HG03442 (cell line): ENCODE results near the gene GJA1.

Experiments used
- ATAC-seq: cut with Tn5 transposase; IDR thresholded peaks from one replicate; pipeline ENCODE4 v1.9.1; 2021; ENCODE audit warnings: mild to moderate bottlenecking, moderate library complexity; ENCODE audit not compliant: unreplicated experiment

The GJA1 gene

DNA sequence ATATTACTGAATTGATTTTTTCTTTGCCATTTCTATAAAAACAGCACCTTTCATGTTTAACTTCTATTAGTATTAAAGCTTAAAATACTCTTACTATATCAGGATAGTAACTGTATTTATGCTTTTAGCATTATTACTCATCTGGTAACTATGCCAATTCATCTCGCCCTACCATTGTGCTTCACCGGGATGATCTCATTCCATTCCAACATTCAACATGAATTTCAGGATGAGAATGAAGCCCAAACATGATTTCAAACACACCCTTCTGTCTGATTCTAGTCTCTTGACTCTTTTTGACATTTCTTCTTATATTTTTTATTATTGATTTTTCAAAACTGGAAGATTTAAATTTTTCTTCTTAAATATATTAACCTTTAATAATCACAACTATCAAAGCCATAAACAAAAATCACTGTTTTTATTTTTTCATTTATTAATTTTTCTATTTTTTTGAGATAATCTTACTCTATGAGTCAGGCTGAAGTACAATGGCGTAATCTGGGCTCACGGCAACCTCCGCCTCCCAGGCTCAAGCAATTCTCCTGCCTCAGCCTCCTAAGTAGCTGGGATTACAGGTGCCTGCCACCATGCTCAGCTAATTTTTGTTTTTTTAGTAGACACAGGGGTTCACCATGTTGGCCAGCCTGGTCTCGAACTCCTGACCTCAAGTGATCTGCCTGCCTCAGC is 46.7 kb downstream of the GJA1 start:
- no peak for ATAC-seq

DNA sequence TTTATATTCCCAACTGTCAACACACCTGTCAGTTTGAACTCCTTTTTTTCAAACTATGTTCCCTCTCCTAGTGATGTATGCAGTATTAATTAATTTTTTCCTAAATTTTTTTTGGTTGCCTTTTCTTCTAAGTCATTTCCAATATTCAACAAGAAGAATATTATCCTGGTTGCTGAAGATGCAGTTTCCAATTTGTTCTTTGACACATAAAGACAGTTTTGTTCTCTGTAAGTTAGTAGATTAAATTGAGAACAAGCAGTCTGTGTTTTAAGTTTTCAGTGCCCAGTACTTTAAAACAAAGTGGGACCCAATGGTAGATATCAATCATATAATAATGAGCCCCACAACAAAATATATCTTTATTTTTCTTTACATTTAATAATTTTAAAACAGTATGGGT is 47.3 kb downstream of the GJA1 start:
- no peak for ATAC-seq

DNA sequence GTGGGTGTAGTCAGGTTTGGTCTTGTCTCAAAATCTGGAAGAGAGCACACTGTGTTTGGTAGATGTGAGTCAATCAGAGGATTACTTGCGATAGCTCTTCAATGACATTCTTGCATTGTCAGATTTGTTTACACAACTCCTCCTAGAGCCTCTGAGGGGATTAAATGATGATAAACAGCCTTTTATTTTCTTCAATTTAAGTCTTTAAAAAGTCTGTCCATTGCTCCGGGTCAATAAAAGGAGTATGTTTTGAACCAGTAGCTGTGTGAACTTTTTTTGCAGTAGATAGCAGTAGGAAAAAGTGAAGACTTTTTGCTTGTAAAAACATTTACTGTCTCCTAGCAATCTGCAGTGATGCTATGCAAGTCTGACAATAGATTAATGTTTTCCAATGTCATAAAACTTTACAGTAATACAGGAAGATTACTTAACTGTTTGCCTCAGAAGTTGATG is 49.9 kb downstream of the GJA1 start:
- ATAC-seq = no peak

DNA sequence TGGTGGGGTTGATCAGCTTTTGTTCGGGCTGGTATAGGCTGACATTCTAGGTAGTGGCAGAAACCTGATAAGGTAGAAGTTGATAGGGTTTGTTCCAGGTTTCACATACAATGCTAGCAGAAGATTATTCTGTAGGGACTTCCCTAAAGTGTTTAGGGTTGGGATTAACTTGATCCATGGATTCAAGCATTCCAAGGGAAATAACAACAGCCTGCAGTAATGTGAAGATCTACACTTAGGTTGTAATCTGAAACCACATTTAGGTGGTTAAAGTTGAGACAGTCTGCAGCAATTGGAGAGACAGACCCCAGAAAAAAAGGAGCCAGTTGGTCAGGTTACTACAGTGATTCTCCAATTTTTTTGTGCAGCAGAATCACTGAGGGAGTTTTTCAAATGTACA is 56.1 kb downstream of the GJA1 start:
- no peak for ATAC-seq

GRCh38 chr6:121492536-121492935 is 57.1 kb downstream of the GJA1 start:
- no peak for ATAC-seq

DNA sequence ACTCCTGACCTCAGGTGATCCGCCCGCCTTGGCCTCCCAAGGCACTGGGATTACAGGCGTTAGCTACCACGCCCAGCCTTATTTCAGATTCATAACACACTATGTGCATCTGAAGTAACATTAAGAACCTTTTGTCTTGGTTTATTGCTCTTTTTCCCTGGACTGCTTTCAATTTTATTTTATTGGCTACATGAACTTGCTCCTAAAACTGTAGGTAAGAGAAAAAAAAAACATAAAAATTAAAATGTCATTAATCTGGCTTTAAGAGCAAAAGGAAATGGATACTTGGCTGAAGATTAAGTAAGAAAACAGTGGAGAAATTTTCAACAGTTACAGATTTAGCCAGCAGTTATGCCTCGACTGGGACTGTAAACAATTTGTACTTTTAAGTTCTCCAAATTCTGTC is 62.5 kb downstream of the GJA1 start:
- no peak for ATAC-seq

GRCh38 chr6:121498481-121499276 is 63.2 kb downstream of the GJA1 start:
- ATAC-seq = no peak
